Thyroid gland (tissue), 4 donors: ENCODE results near the gene DPF3.

Source experiments
- CTCF ChIP-seq, 6 experiments: fragments of 200-600 bp in 3 of 6; fragments of 450-650 bp in 3 of 6; sonication (generic) in 3 of 6; IDR thresholded peaks; one replicate each; pipeline ENCODE4 v1.5.1; 2016 to 2019; ENCODE audit warnings: antibody characterized with exemption in 6 of 6, mild to moderate bottlenecking in 2 of 6, inconsistent platforms in 1 of 6, moderate library complexity in 1 of 6
- POLR2A ChIP-seq, 2 donors: fragments of 450-650 bp; IDR thresholded peaks; one replicate each; pipeline ENCODE4 v1.6.1; 2017; ENCODE audit warnings: antibody characterized with exemption in 2 of 2, mild to moderate bottlenecking in 2 of 2, moderate library complexity in 1 of 2

- TF ChIP-seq CTCF (IDR thresholded peaks at IDR 0.05), result no peak
- TF ChIP-seq POLR2A (IDR thresholded peaks at IDR 0.05), result no peak
Measured at GRCh38 chr14:72683787-72684186, 210.1 kb downstream of the DPF3 start.
